Stimulated activated naive CD8-positive, alpha-beta T cell treated with anti-CD3 and anti-CD28 coated beads, Interleukin-15, Interleukin-2, amounts not matched to agents 100 ng/mL and 50 ng/mL, for 24 hours (primary cell): Measurements from ENCODE around the gene JAG1.

Experiments
- H3K27ac Mint-ChIP-seq: one replicate; pipeline ENCODE4 v1.8.0; 2021; ENCODE audit warnings: mild to moderate bottlenecking, mixed read lengths
- H3K27me3 Mint-ChIP-seq: one replicate; pipeline ENCODE4 v1.8.0; 2021; ENCODE audit warnings: mixed read lengths
- H3K36me3 Mint-ChIP-seq: one replicate; pipeline ENCODE4 v1.8.0; 2021; ENCODE audit warnings: low read depth, mixed read lengths
- H3K4me1 Mint-ChIP-seq: one replicate; pipeline ENCODE4 v1.8.0; 2021; ENCODE audit warnings: low read depth, mixed read lengths
- H3K4me3 Mint-ChIP-seq: one replicate; pipeline ENCODE4 v1.8.0; 2021; ENCODE audit warnings: mild to moderate bottlenecking, mixed read lengths
- H3K9me3 Mint-ChIP-seq: one replicate; pipeline ENCODE4 v1.8.0; 2021; ENCODE audit warnings: mixed read lengths

JAG1 gene

GRCh38 chr20:10655720-10656669 is 17.8 kb downstream of the JAG1 start:
- no peak overlapping the region for H3K27ac Mint-ChIP-seq
- H3K9me3 Mint-ChIP-seq: no peaks in the 10 kb centered on the region
- H3K4me3 Mint-ChIP-seq: no peak overlapping the region
- peaks cover 27% of the 10 kb centered on the region for H3K27me3 Mint-ChIP-seq
- no peaks in the 10 kb centered on the region for H3K36me3 Mint-ChIP-seq
- H3K4me1 Mint-ChIP-seq: no peaks in the 10 kb centered on the region

GRCh38 chr20:10654630-10655029 is 19.2 kb downstream of the JAG1 start:
- Mint-ChIP-seq H3K4me3 (no peak overlapping the region), H3K27me3 (peaks cover 37% of the 10 kb centered on the region), H3K9me3 (no peaks in the 10 kb centered on the region), H3K4me1 (no peaks in the 10 kb centered on the region), H3K27ac (no peak overlapping the region), H3K36me3 (no peaks in the 10 kb centered on the region)

GRCh38 chr20:10654250-10654610 is 19.6 kb downstream of the JAG1 start:
- H3K9me3 Mint-ChIP-seq: no peaks in the 10 kb centered on the region
- H3K4me1 Mint-ChIP-seq: no peaks in the 10 kb centered on the region
- H3K27me3 Mint-ChIP-seq: peaks cover 35% of the 10 kb centered on the region
- H3K27ac Mint-ChIP-seq: no peak overlapping the region
- no peak overlapping the region for H3K4me3 Mint-ChIP-seq
- no peaks in the 10 kb centered on the region for H3K36me3 Mint-ChIP-seq

- no peaks in the 10 kb centered on the region for H3K36me3 Mint-ChIP-seq
- H3K27ac Mint-ChIP-seq: no peak overlapping the region
- H3K9me3 Mint-ChIP-seq: no peaks in the 10 kb centered on the region
- peaks cover 35% of the 10 kb centered on the region for H3K27me3 Mint-ChIP-seq
- H3K4me1 Mint-ChIP-seq: peaks cover 2% of the 10 kb centered on the region
- no peak overlapping the region for H3K4me3 Mint-ChIP-seq
Observed at GRCh38 chr20:10653599-10654249, 20.1 kb downstream of the JAG1 start.

- no peaks in the 10 kb centered on the region for H3K36me3 Mint-ChIP-seq
- H3K9me3 Mint-ChIP-seq: no peaks in the 10 kb centered on the region
- no peak overlapping the region for H3K27ac Mint-ChIP-seq
- H3K4me3 Mint-ChIP-seq: no peak overlapping the region
- peaks cover 36% of the 10 kb centered on the region for H3K27me3 Mint-ChIP-seq
- peaks cover 3% of the 10 kb centered on the region for H3K4me1 Mint-ChIP-seq
Observed at GRCh38 chr20:10652660-10653261, 21.0 kb downstream of the JAG1 start.

- no peaks in the 10 kb centered on the region for H3K9me3 Mint-ChIP-seq
- no peak overlapping the region for H3K27ac Mint-ChIP-seq
- H3K4me1 Mint-ChIP-seq: peaks cover 3% of the 10 kb centered on the region
- no peaks in the 10 kb centered on the region for H3K36me3 Mint-ChIP-seq
- H3K27me3 Mint-ChIP-seq: peaks cover 36% of the 10 kb centered on the region
- no peak overlapping the region for H3K4me3 Mint-ChIP-seq
Observed at GRCh38 chr20:10652185-10652584, 21.6 kb downstream of the JAG1 start.

GRCh38 chr20:10651227-10651990 is 22.4 kb downstream of the JAG1 start:
- Mint-ChIP-seq H3K27ac (no peak overlapping the region), H3K36me3 (no peaks in the 10 kb centered on the region), H3K27me3 (peaks cover 36% of the 10 kb centered on the region), H3K9me3 (no peaks in the 10 kb centered on the region), H3K4me1 (peaks cover 3% of the 10 kb centered on the region), H3K4me3 (no peak overlapping the region)

GRCh38 chr20:10649797-10650160 is 24.0 kb downstream of the JAG1 start:
- Mint-ChIP-seq H3K4me3 (no peak overlapping the region), H3K36me3 (no peaks in the 10 kb centered on the region), H3K27ac (no peak overlapping the region), H3K9me3 (no peaks in the 10 kb centered on the region), H3K4me1 (peaks cover 3% of the 10 kb centered on the region), H3K27me3 (peaks cover 26% of the 10 kb centered on the region)

- no peaks in the 10 kb centered on the region for H3K36me3 Mint-ChIP-seq
- H3K27ac Mint-ChIP-seq: no peak overlapping the region
- no peaks in the 10 kb centered on the region for H3K9me3 Mint-ChIP-seq
- H3K27me3 Mint-ChIP-seq: peaks cover 21% of the 10 kb centered on the region
- no peak overlapping the region for H3K4me3 Mint-ChIP-seq
- peaks cover 6% of the 10 kb centered on the region for H3K4me1 Mint-ChIP-seq
Observed at GRCh38 chr20:10649080-10649796, 24.6 kb downstream of the JAG1 start.

GRCh38 chr20:10648651-10649050 is 25.1 kb downstream of the JAG1 start:
- no peak overlapping the region for H3K4me3 Mint-ChIP-seq
- H3K4me1 Mint-ChIP-seq: peaks cover 7% of the 10 kb centered on the region
- peaks cover 15% of the 10 kb centered on the region for H3K27me3 Mint-ChIP-seq
- H3K9me3 Mint-ChIP-seq: no peaks in the 10 kb centered on the region
- H3K36me3 Mint-ChIP-seq: no peaks in the 10 kb centered on the region
- H3K27ac Mint-ChIP-seq: no peak overlapping the region

GRCh38 chr20:10647909-10648308 is 25.9 kb downstream of the JAG1 start:
- no peak overlapping the region for H3K4me3 Mint-ChIP-seq
- H3K36me3 Mint-ChIP-seq: no peaks in the 10 kb centered on the region
- peaks cover 7% of the 10 kb centered on the region for H3K4me1 Mint-ChIP-seq
- H3K27me3 Mint-ChIP-seq: peaks cover 14% of the 10 kb centered on the region
- H3K9me3 Mint-ChIP-seq: no peaks in the 10 kb centered on the region
- H3K27ac Mint-ChIP-seq: no peak overlapping the region

GRCh38 chr20:10647471-10647870 is 26.3 kb downstream of the JAG1 start:
- Mint-ChIP-seq H3K4me3 (no peak overlapping the region), H3K27me3 (peaks cover 14% of the 10 kb centered on the region), H3K9me3 (no peaks in the 10 kb centered on the region), H3K36me3 (no peaks in the 10 kb centered on the region), H3K4me1 (peaks cover 7% of the 10 kb centered on the region), H3K27ac (no peak overlapping the region)

- H3K36me3 Mint-ChIP-seq: no peaks in the 10 kb centered on the region
- no peaks in the 10 kb centered on the region for H3K9me3 Mint-ChIP-seq
- H3K27ac Mint-ChIP-seq: no peak overlapping the region
- no peak overlapping the region for H3K4me3 Mint-ChIP-seq
- peaks cover 14% of the 10 kb centered on the region for H3K27me3 Mint-ChIP-seq
- H3K4me1 Mint-ChIP-seq: peaks cover 7% of the 10 kb centered on the region
Observed at GRCh38 chr20:10646886-10647420, 26.8 kb downstream of the JAG1 start.

- H3K27ac Mint-ChIP-seq: no peak overlapping the region
- no peak overlapping the region for H3K4me3 Mint-ChIP-seq
- H3K4me1 Mint-ChIP-seq: peaks cover 7% of the 10 kb centered on the region
- peaks cover 14% of the 10 kb centered on the region for H3K27me3 Mint-ChIP-seq
- H3K36me3 Mint-ChIP-seq: peaks cover 1% of the 10 kb centered on the region
- no peaks in the 10 kb centered on the region for H3K9me3 Mint-ChIP-seq
Observed at GRCh38 chr20:10646006-10646405, 27.8 kb downstream of the JAG1 start.
